Naive thymus-derived CD4-positive, alpha-beta T cell (primary cell): ENCODE measurements around the gene LDLRAD4. TPM values are rescaled to one million over a fixed set of nuclear protein-coding genes. Genes with fewer than 3 reads are reported as not detected.
A peak's percentile ranks its signal among the peaks of the same experiment; 100 is the strongest.

Source experiments
- ATAC-seq: fragments of 150-1000 bp; cut with Tn5 transposase; 2 replicates; pipeline ENCODE4 v1.10.0; 2021; ENCODE audit warnings: mild to moderate bottlenecking, moderate library complexity
- CTCF ChIA-PET: fragments of 350-600 bp; sonication (Branson Sonifier 250); formaldehyde crosslinking; loops from one replicate; lab custom pipeline; 2021; ENCODE audit warnings: antibody characterized with exemption; lab: Charles Lee
- POLR2A ChIA-PET: fragments of 350-600 bp; sonication (Branson Sonifier 250); formaldehyde crosslinking; loops from one replicate; lab custom pipeline; 2021; ENCODE audit warnings: antibody characterized with exemption, inconsistent platforms; lab: Charles Lee
- DNase-seq, 9 donors: peaks; one replicate each; pipeline versions ENCODE4 v3.0.0 to v3.0.0-alpha.2; 2020 to 2022; ENCODE audit warnings: mixed read lengths in 1 of 9
- H3K27ac ChIP-seq: one replicate; pipeline ENCODE4 v1.7.0; 2013; ENCODE audit warnings: mild to moderate bottlenecking, low read depth, low read length, moderate library complexity
- H3K27me3 ChIP-seq, 2 donors: one replicate each; pipeline ENCODE4 v1.7.0; 2013; ENCODE audit warnings: low read length in 2 of 2, mild to moderate bottlenecking in 2 of 2, moderate library complexity in 2 of 2; ENCODE audit not compliant: control insufficient read depth in 2 of 2, insufficient read depth in 2 of 2
- H3K36me3 ChIP-seq, 3 experiments: 1 replicate in 2 of 3; 2 replicates in 1 of 3; pipeline ENCODE4 v1.7.0; 2013; ENCODE audit warnings: low read length in 3 of 3, mild to moderate bottlenecking in 3 of 3, moderate library complexity in 1 of 3; ENCODE audit not compliant: insufficient read depth in 3 of 3, control insufficient read depth in 2 of 3
- H3K4me1 ChIP-seq, 2 donors: one replicate each; pipeline ENCODE4 v1.7.0; 2013; ENCODE audit warnings: low read length in 2 of 2, mild to moderate bottlenecking in 2 of 2, moderate library complexity in 1 of 2; ENCODE audit not compliant: control insufficient read depth in 2 of 2, insufficient read depth in 2 of 2
- H3K4me3 ChIP-seq: 2 replicates; pipeline ENCODE4 v1.7.0; 2013; ENCODE audit warnings: mild to moderate bottlenecking, low read length
- H3K9me3 ChIP-seq, 3 experiments: 1 replicate in 2 of 3; 2 replicates in 1 of 3; pipeline ENCODE4 v1.7.0; 2013; ENCODE audit warnings: low read length in 3 of 3; ENCODE audit not compliant: control insufficient read depth in 2 of 3
- H3K27ac Mint-ChIP-seq, 9 donors: one replicate each; pipeline ENCODE4 v1.8.0; 2020 to 2022; ENCODE audit warnings: mixed read lengths in 9 of 9, mild to moderate bottlenecking in 8 of 9, moderate library complexity in 5 of 9, inconsistent platforms in 2 of 9
- H3K27me3 Mint-ChIP-seq, 5 donors: one replicate each; pipeline ENCODE4 v1.8.0; 2021 to 2022; ENCODE audit warnings: mixed read lengths in 5 of 5, mild to moderate bottlenecking in 1 of 5
- H3K36me3 Mint-ChIP-seq, 5 donors: one replicate each; pipeline ENCODE4 v1.8.0; 2020 to 2022; ENCODE audit warnings: mixed read lengths in 5 of 5, mild to moderate bottlenecking in 3 of 5, inconsistent platforms in 1 of 5
- H3K4me1 Mint-ChIP-seq, 7 donors: one replicate each; pipeline ENCODE4 v1.8.0; 2020 to 2022; ENCODE audit warnings: mixed read lengths in 7 of 7, mild to moderate bottlenecking in 3 of 7, inconsistent platforms in 1 of 7
- H3K4me3 Mint-ChIP-seq, 10 donors: one replicate each; pipeline ENCODE4 v1.8.0; 2020 to 2022; ENCODE audit warnings: mild to moderate bottlenecking in 10 of 10, mixed read lengths in 10 of 10, moderate library complexity in 6 of 10, inconsistent platforms in 2 of 10
- H3K9me3 Mint-ChIP-seq, 11 donors: one replicate each; pipeline ENCODE4 v1.8.0; 2020 to 2022; ENCODE audit warnings: mixed read lengths in 11 of 11, mild to moderate bottlenecking in 4 of 11, inconsistent platforms in 1 of 11, moderate library complexity in 1 of 11
- intact Hi-C, 2 donors: fragments of 100-400 bp; cut with micrococcal nuclease; formaldehyde crosslinking; loops; one replicate each; pipeline ENCODE4 v1.15.1; 2023
- polyA plus RNA-seq, 2 donors: library from polyadenylated mRNA; unstranded; fragments of 300-500 nt; fragmentation: Illumina TruSeq; gene quantifications; one replicate each; pipeline ENCODE4 v1.2.3, GENCODE V29; 2021
- total RNA-seq, 6 experiments: library from RNA in 5 of 6; stranded (reverse) in 5 of 6; gene quantifications; 1 replicate in 5 of 6; 2 replicates in 1 of 6; pipeline ENCODE4 v1.2.3 and lab custom pipeline; 2021 to 2026

Gene LDLRAD4
- total and polyA plus RNA-seq, 7 experiments from 2014 or later: 13.0 to 84.3 (median 53.7) TPM

DNA sequence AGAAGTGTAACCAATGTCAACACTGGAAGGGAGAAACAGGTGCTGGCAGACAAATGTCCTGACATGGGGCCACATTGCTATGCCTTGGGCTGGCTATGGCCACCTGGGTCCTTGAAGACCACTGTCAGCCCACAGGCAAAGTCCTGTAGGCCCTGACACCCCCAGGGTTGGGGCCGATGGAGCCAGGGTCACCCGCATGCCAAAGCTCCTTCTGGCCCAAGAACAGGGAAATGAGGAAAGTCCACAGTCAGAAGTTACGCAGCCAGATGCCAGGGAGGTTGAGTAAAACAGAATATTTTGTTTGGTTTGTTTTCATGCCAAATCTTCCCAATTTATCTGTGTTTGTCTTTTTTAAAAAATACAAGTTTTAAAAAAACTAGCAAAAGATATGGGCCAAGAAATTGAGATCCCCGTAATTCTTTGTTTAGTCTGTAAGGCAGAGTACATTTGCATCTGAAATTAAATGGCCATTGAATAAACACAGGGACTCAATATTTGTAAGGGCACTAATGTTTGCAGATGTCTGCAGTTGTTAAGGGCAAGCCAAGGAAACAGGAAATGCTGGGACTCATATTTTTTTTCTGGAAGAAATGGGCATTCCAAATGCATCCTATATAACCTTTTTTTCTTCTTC lies 321.4 kb downstream of the LDLRAD4 start:
- DNase-seq (no peak), ATAC-seq (no peak)
- H3K27ac ChIP-seq: peak overlapping the region; percentile 55
- H3K4me1 ChIP-seq: peaks cover 11 to 36% of the 10 kb centered on the region in 2 donors
- H3K27me3 Mint-ChIP-seq: no peaks in the 10 kb centered on the region
- ChIA-PET POLR2A (interaction anchor here (1.0 to 1.3 kb wide), 2 partner anchors 69 to 324 kb away, joined by 3 to 5 read pairs; no protein-coding TSS in a partner anchor), CTCF (interaction anchor here (0.6 to 0.9 kb wide), 2 partner anchors 120 to 324 kb away, joined by 3 read pairs; no protein-coding TSS in a partner anchor)
- no peaks in the 10 kb centered on the region for H3K27me3 ChIP-seq
- peaks cover 25 to 71% (median 62%) of the 10 kb centered on the region in 7 donors for H3K4me1 Mint-ChIP-seq
- H3K4me3 ChIP-seq: no peak overlapping the region
- peaks cover 3 to 31% (median 7%) of the 10 kb centered on the region in 5 donors for H3K36me3 Mint-ChIP-seq
- no peaks in the 10 kb centered on the region for H3K9me3 Mint-ChIP-seq
- peak overlapping the region in 8 of 9 donors; percentile 77 to 97 (median 91) for H3K27ac Mint-ChIP-seq
- H3K36me3 ChIP-seq: peaks cover 0 to 15% (median 0%) of the 10 kb centered on the region in 3 experiments
- H3K9me3 ChIP-seq: no peaks in the 10 kb centered on the region
- intact Hi-C loops: loop anchor here in 1 of 2 donors (2.0 to 5.0 kb wide), 8 partner anchors 19 to 323 kb away; partner anchors contain the start of genes FAM210A and RNMT
- H3K4me3 Mint-ChIP-seq: peak overlapping the region in 8 of 10 donors; percentile 66 to 85 (median 73)

GRCh38 chr18:13540477-13541182 lies 322.1 kb downstream of the LDLRAD4 start:
- peaks cover 11 to 36% of the 10 kb centered on the region in 2 donors for H3K4me1 ChIP-seq
- no peaks in the 10 kb centered on the region for H3K27me3 ChIP-seq
- Mint-ChIP-seq H3K4me1 (peaks cover 25 to 67% (median 58%) of the 10 kb centered on the region in 7 donors), H3K36me3 (peaks cover 3 to 36% (median 7%) of the 10 kb centered on the region in 5 donors), H3K9me3 (peaks cover 0 to 1% (median 0%) of the 10 kb centered on the region in 11 donors), H3K27ac (peak overlapping the region in 8 of 9 donors; percentile 65 to 97 (median 87)), H3K27me3 (no peaks in the 10 kb centered on the region), H3K4me3 (peak overlapping the region in 8 of 10 donors; percentile 58 to 85 (median 72))
- H3K27ac ChIP-seq: peak overlapping the region; percentile 37
- ChIA-PET POLR2A (no interaction called here), CTCF (no interaction called here)
- intact Hi-C loops: loop anchor here in 1 of 2 donors (2.0 kb wide), 1 partner anchor 186 kb away; the partner anchor contains the start of genes FAM210A and RNMT
- no peaks in the 10 kb centered on the region for H3K9me3 ChIP-seq
- peak in 7 of 9 donors; percentile 18 to 49 (median 42) for DNase-seq
- no peak overlapping the region for H3K4me3 ChIP-seq
- H3K36me3 ChIP-seq: peaks cover 0 to 15% (median 0%) of the 10 kb centered on the region in 3 experiments
- peak; percentile 34 for ATAC-seq

- no peak for DNase-seq
- CTCF ChIA-PET: no interaction called here
- POLR2A ChIA-PET: no interaction called here
- Histone ChIP-seq H3K4me1 (peaks cover 11 to 33% of the 10 kb centered on the region in 2 donors), H3K9me3 (no peaks in the 10 kb centered on the region), H3K27ac (no peak overlapping the region), H3K4me3 (no peak overlapping the region), H3K27me3 (no peaks in the 10 kb centered on the region), H3K36me3 (peaks cover 0 to 15% (median 0%) of the 10 kb centered on the region in 3 experiments)
- Mint-ChIP-seq H3K27ac (peak overlapping the region in 7 of 9 donors; percentile 32 to 93 (median 80)), H3K36me3 (peaks cover 5 to 46% (median 9%) of the 10 kb centered on the region in 5 donors), H3K4me3 (peak overlapping the region in 3 of 10 donors; percentile 29 to 85 (median 62)), H3K9me3 (peaks cover 0 to 2% (median 0%) of the 10 kb centered on the region in 11 donors), H3K27me3 (no peaks in the 10 kb centered on the region), H3K4me1 (peaks cover 25 to 59% (median 49%) of the 10 kb centered on the region in 7 donors)
- intact Hi-C loops: loop anchor here in 1 of 2 donors (2.0 kb wide), 1 partner anchor 185 kb away; the partner anchor contains the start of genes FAM210A and RNMT
- ATAC-seq: no peak
These were observed 323.3 kb downstream of the LDLRAD4 start for GRCh38 chr18:13541621-13542519.

DNA sequence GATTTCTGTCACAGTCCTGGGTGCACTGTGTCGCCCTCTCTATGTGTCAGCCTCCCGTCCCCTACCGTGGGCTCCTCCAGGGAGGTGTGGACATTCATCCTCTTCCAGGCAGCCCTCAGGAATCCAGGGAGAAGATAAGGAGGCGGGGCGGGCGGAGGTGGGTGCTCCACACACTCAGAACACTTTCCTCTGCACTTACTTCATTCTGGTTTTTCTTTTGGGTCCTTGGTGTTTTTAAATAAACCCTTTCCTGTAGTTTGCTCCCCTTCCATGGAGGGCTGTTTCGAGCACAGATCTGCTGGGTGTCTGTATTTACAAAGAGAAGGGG lies 323.9 kb downstream of the LDLRAD4 start:
- no peaks in the 10 kb centered on the region for H3K27me3 Mint-ChIP-seq
- intact Hi-C loops: no loop called here
- ATAC-seq (no peak), DNase-seq (no peak)
- peaks cover 11 to 29% of the 10 kb centered on the region in 2 donors for H3K4me1 ChIP-seq
- ChIA-PET POLR2A (no interaction called here), CTCF (interaction anchor here (0.6 kb wide), 1 partner anchor 141 kb away, joined by 3 read pairs; no protein-coding TSS in a partner anchor)
- peaks cover 0 to 15% (median 0%) of the 10 kb centered on the region in 3 experiments for H3K36me3 ChIP-seq
- H3K4me3 ChIP-seq: no peak overlapping the region
- H3K27me3 ChIP-seq: no peaks in the 10 kb centered on the region
- peaks cover 23 to 60% (median 43%) of the 10 kb centered on the region in 7 donors for H3K4me1 Mint-ChIP-seq
- H3K9me3 ChIP-seq: no peaks in the 10 kb centered on the region
- peak overlapping the region in 6 of 9 donors; percentile 32 to 89 (median 61) for H3K27ac Mint-ChIP-seq
- H3K9me3 Mint-ChIP-seq: peaks cover 0 to 2% (median 0%) of the 10 kb centered on the region in 11 donors
- peaks cover 7 to 49% (median 13%) of the 10 kb centered on the region in 5 donors for H3K36me3 Mint-ChIP-seq
- H3K4me3 Mint-ChIP-seq: peak overlapping the region in 1 of 10 donors; percentile 62
- H3K27ac ChIP-seq: no peak overlapping the region

DNA sequence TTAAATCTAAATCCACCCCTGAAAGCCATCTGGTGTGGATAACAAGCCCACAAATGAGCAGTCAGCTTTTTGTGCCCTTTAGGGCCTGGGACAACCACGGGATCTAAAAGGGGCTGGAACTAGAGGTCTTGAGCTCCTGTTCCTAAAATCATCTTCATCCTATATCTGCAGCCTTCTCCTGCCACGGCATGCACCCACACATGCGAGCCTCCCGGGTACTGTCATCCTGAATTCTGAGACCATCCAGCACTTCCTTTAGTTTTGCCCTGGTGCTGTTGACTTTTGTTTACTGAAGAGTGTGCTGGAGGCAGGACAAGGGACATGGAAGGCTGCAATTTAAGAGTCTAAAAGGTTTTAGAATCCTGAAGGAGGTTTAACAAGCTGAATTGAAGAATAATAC lies 324.6 kb downstream of the LDLRAD4 start:
- POLR2A ChIA-PET: no interaction called here
- Mint-ChIP-seq H3K27me3 (no peaks in the 10 kb centered on the region), H3K27ac (peak overlapping the region in 7 of 9 donors; percentile 8 to 85 (median 45)), H3K4me1 (peaks cover 20 to 60% (median 37%) of the 10 kb centered on the region in 7 donors), H3K4me3 (peak overlapping the region in 1 of 10 donors; percentile 58), H3K9me3 (peaks cover 0 to 2% (median 0%) of the 10 kb centered on the region in 11 donors), H3K36me3 (peaks cover 7 to 46% (median 13%) of the 10 kb centered on the region in 5 donors)
- Histone ChIP-seq H3K4me3 (no peak overlapping the region), H3K27ac (no peak overlapping the region), H3K9me3 (no peaks in the 10 kb centered on the region), H3K36me3 (peaks cover 0 to 15% (median 0%) of the 10 kb centered on the region in 3 experiments), H3K27me3 (no peaks in the 10 kb centered on the region), H3K4me1 (peaks cover 11 to 28% of the 10 kb centered on the region in 2 donors)
- intact Hi-C loops: no loop called here
- ATAC-seq (no peak), DNase-seq (no peak)
- CTCF ChIA-PET: interaction anchor here (0.6 kb wide), 1 partner anchor 140 kb away, joined by 3 read pairs; no protein-coding TSS in a partner anchor
